SJSA1 (cell line): ENCODE measurements around the gene TPST2. TPM values are rescaled to one million over a fixed set of nuclear protein-coding genes. Genes with fewer than 3 reads are reported as not detected.

Experiments used
- DNase-seq, 2 experiments: peaks; one replicate each; pipeline ENCODE4 v3.0.0-alpha.2; 2015 to 2020; ENCODE audit warnings: low spot score in 2 of 2, low read depth in 1 of 2
- H3K27ac ChIP-seq: fragments of 250-450 bp; sonication (Bioruptor Pico); 2 replicates; pipeline ENCODE4 v1.5.1; 2020; ENCODE audit warnings: mild to moderate bottlenecking, moderate library complexity
- H3K27me3 ChIP-seq: fragments of 250-450 bp; sonication (Bioruptor Pico); replicated peaks from 2 replicates; pipeline ENCODE4 v1.5.1; 2020; ENCODE audit warnings: mild to moderate bottlenecking, moderate library complexity
- H3K36me3 ChIP-seq: fragments of 250-450 bp; sonication (Bioruptor Pico); 2 replicates; pipeline ENCODE4 v1.5.1; 2020; ENCODE audit warnings: mild to moderate bottlenecking
- H3K4me1 ChIP-seq: fragments of 250-450 bp; sonication (Bioruptor Pico); replicated peaks from 2 replicates; pipeline ENCODE4 v1.6.1; 2021; ENCODE audit warnings: mild to moderate bottlenecking
- H3K4me3 ChIP-seq: fragments of 250-450 bp; sonication (Bioruptor Pico); 2 replicates; pipeline ENCODE4 v1.5.1; 2020; ENCODE audit warnings: mild to moderate bottlenecking
- H3K9me3 ChIP-seq: fragments of 250-450 bp; sonication (Bioruptor Pico); replicated peaks from 2 replicates; pipeline ENCODE4 v1.5.1; 2020; ENCODE audit warnings: mild to moderate bottlenecking
- total RNA-seq: library from RNA; depleted of rRNA; stranded (reverse); fragments of >200 nt; shearing (Covaris generic); gene quantifications from 2 replicates; pipeline ENCODE4 v1.2.3, GENCODE V29; 2014

The TPST2 gene
- total RNA-seq, 1 experiment from 2014 or later, result 34.8 TPM

GRCh38 chr22:26494506-26494905 is 95.4 kb downstream of the TPST2 start:
- Histone ChIP-seq H3K4me1 (peaks cover 14% of the 10 kb centered on the region), H3K4me3 (no peak overlapping the region), H3K9me3 (no peaks in the 10 kb centered on the region), H3K36me3 (peaks cover 98% of the 10 kb centered on the region), H3K27me3 (no peaks in the 10 kb centered on the region), H3K27ac (no peak overlapping the region)
- DNase-seq, result no peak

- Histone ChIP-seq H3K4me3 (no peak overlapping the region), H3K9me3 (no peaks in the 10 kb centered on the region), H3K27me3 (no peaks in the 10 kb centered on the region), H3K27ac (no peak overlapping the region), H3K36me3 (peaks cover 95% of the 10 kb centered on the region), H3K4me1 (peaks cover 12% of the 10 kb centered on the region)
- no peak for DNase-seq
Measured at GRCh38 chr22:26492220-26492619, 97.7 kb downstream of the TPST2 start.

- no peak for DNase-seq
- Histone ChIP-seq H3K27ac (no peak overlapping the region), H3K4me3 (no peak overlapping the region), H3K4me1 (peaks cover 13% of the 10 kb centered on the region), H3K27me3 (no peaks in the 10 kb centered on the region), H3K9me3 (no peaks in the 10 kb centered on the region), H3K36me3 (peaks cover 76% of the 10 kb centered on the region)
Measured at GRCh38 chr22:26489447-26490036, 100.4 kb downstream of the TPST2 start.

- peaks cover 73% of the 10 kb centered on the region for H3K36me3 ChIP-seq
- H3K27me3 ChIP-seq, result no peaks in the 10 kb centered on the region
- H3K4me1 ChIP-seq, result peaks cover 5% of the 10 kb centered on the region
- no peak overlapping the region for H3K27ac ChIP-seq
- H3K4me3 ChIP-seq, result no peak overlapping the region
- no peak for DNase-seq
- no peaks in the 10 kb centered on the region for H3K9me3 ChIP-seq
Measured at GRCh38 chr22:26487996-26488395, 101.9 kb downstream of the TPST2 start.

GRCh38 chr22:26486394-26486793 is 103.5 kb downstream of the TPST2 start:
- Histone ChIP-seq H3K4me1 (peaks cover 14% of the 10 kb centered on the region), H3K27ac (no peak overlapping the region), H3K9me3 (no peaks in the 10 kb centered on the region), H3K4me3 (no peak overlapping the region), H3K36me3 (peaks cover 68% of the 10 kb centered on the region), H3K27me3 (no peaks in the 10 kb centered on the region)
- no peak for DNase-seq

GRCh38 chr22:26485806-26486390 is 104.0 kb downstream of the TPST2 start:
- Histone ChIP-seq H3K9me3 (no peaks in the 10 kb centered on the region), H3K36me3 (peaks cover 68% of the 10 kb centered on the region), H3K4me1 (peaks cover 14% of the 10 kb centered on the region), H3K27ac (no peak overlapping the region), H3K4me3 (no peak overlapping the region), H3K27me3 (no peaks in the 10 kb centered on the region)
- DNase-seq, result no peak

GRCh38 chr22:26485013-26485412 is 104.9 kb downstream of the TPST2 start:
- Histone ChIP-seq H3K4me1 (peaks cover 14% of the 10 kb centered on the region), H3K4me3 (no peak overlapping the region), H3K36me3 (peaks cover 61% of the 10 kb centered on the region), H3K9me3 (no peaks in the 10 kb centered on the region), H3K27ac (no peak overlapping the region), H3K27me3 (no peaks in the 10 kb centered on the region)
- no peak for DNase-seq

GRCh38 chr22:26484360-26484706 is 105.6 kb downstream of the TPST2 start:
- H3K9me3 ChIP-seq, result no peaks in the 10 kb centered on the region
- H3K36me3 ChIP-seq, result peaks cover 59% of the 10 kb centered on the region
- no peaks in the 10 kb centered on the region for H3K27me3 ChIP-seq
- peaks cover 14% of the 10 kb centered on the region for H3K4me1 ChIP-seq
- DNase-seq, result no peak
- peak overlapping the region; percentile 89 for H3K27ac ChIP-seq
- H3K4me3 ChIP-seq, result peak overlapping the region; percentile 96

- Histone ChIP-seq H3K36me3 (peaks cover 53% of the 10 kb centered on the region), H3K27ac (peak within 1 kb of the TSS; percentile 89), H3K27me3 (no peaks in the 10 kb centered on the region), H3K4me1 (peaks cover 14% of the 10 kb centered on the region), H3K4me3 (peak within 1 kb of the TSS; percentile 96), H3K9me3 (no peaks in the 10 kb centered on the region)
- peak; percentile 86 to 94 for DNase-seq
Measured at GRCh38 chr22:26483439-26484359, 106.2 kb downstream of the TPST2 start, which contains the start of the genes HPS4 and SRRD. TSS of gene HPS4 (minus strand) at chr22:26483783. CDS start at chr22:26481762, 2,021 bp downstream. TSS of gene SRRD (plus strand) at chr22:26483877. CDS start at chr22:26483891, 14 bp downstream.

GRCh38 chr22:26483043-26483438 is 106.9 kb downstream of the TPST2 start:
- DNase-seq, result no peak
- no peaks in the 10 kb centered on the region for H3K27me3 ChIP-seq
- H3K4me1 ChIP-seq, result peaks cover 14% of the 10 kb centered on the region
- no peaks in the 10 kb centered on the region for H3K9me3 ChIP-seq
- H3K36me3 ChIP-seq, result peaks cover 46% of the 10 kb centered on the region
- peak overlapping the region; percentile 89 for H3K27ac ChIP-seq
- H3K4me3 ChIP-seq, result peak overlapping the region; percentile 96

GRCh38 chr22:26482161-26482560 is 107.8 kb downstream of the TPST2 start:
- Histone ChIP-seq H3K4me3 (no peak overlapping the region), H3K27ac (no peak overlapping the region), H3K27me3 (no peaks in the 10 kb centered on the region), H3K36me3 (peaks cover 49% of the 10 kb centered on the region), H3K9me3 (no peaks in the 10 kb centered on the region), H3K4me1 (peaks cover 22% of the 10 kb centered on the region)
- no peak for DNase-seq

GRCh38 chr22:26481694-26482093 is 108.2 kb downstream of the TPST2 start:
- peaks cover 27% of the 10 kb centered on the region for H3K4me1 ChIP-seq
- no peak overlapping the region for H3K4me3 ChIP-seq
- DNase-seq, result no peak

GRCh38 chr22:26481112-26481693 is 108.7 kb downstream of the TPST2 start:
- H3K36me3 ChIP-seq, result peaks cover 48% of the 10 kb centered on the region
- no peak overlapping the region for H3K27ac ChIP-seq
- no peak overlapping the region for H3K4me3 ChIP-seq
- no peak for DNase-seq
- H3K9me3 ChIP-seq, result no peaks in the 10 kb centered on the region
- peaks cover 32% of the 10 kb centered on the region for H3K4me1 ChIP-seq
- no peaks in the 10 kb centered on the region for H3K27me3 ChIP-seq

More at GRCh38 chr22:26481694-26482093, 108.2 kb downstream of the TPST2 start:
- peaks cover 50% of the 10 kb centered on the region for H3K36me3 ChIP-seq
- no peaks in the 10 kb centered on the region for H3K9me3 ChIP-seq
- no peaks in the 10 kb centered on the region for H3K27me3 ChIP-seq
- no peak overlapping the region for H3K27ac ChIP-seq

GRCh38 chr22:26480611-26480932 is 109.4 kb downstream of the TPST2 start:
- Histone ChIP-seq H3K4me1 (peaks cover 34% of the 10 kb centered on the region), H3K27ac (no peak overlapping the region), H3K36me3 (peaks cover 50% of the 10 kb centered on the region), H3K4me3 (no peak overlapping the region), H3K27me3 (no peaks in the 10 kb centered on the region), H3K9me3 (no peaks in the 10 kb centered on the region)
- DNase-seq, result no peak
